Stomach (tissue), 9 donors: Measurements from ENCODE around the gene CD46. TPM values are rescaled to one million over a fixed set of nuclear protein-coding genes. Genes with fewer than 3 reads are reported as not detected.

Source experiments
- DNase-seq, 2 donors: peaks; one replicate each; pipeline versions ENCODE4 v3.0.0 to v3.0.0-alpha.2; 2013 to 2019
- H3K27ac ChIP-seq, 5 donors: fragments of 200-600 bp in 4 of 5; sonication (generic) in 4 of 5; one replicate each; pipeline ENCODE4 v1.5.1; 2013 to 2019; ENCODE audit warnings: mild to moderate bottlenecking in 1 of 5, moderate library complexity in 1 of 5
- H3K27me3 ChIP-seq, 3 donors: fragments of 200-600 bp; sonication (generic); one replicate each; pipeline ENCODE4 v1.5.1; 2017 to 2019; ENCODE audit warnings: mixed run types in 1 of 3
- H3K36me3 ChIP-seq, 4 donors: fragments of 200-600 bp; sonication (generic); 1 replicate in 3 of 4; 2 replicates in 1 of 4; pipeline ENCODE4 v1.5.1; 2016 to 2019
- H3K4me1 ChIP-seq, 4 donors: fragments of 200-600 bp; sonication (generic); one replicate each; pipeline ENCODE4 v1.5.1; 2016 to 2019
- H3K4me3 ChIP-seq, 4 donors: fragments of 200-600 bp; sonication (generic) in 3 of 4; one replicate each; pipeline ENCODE4 v1.5.1; 2016 to 2019; ENCODE audit warnings: mild to moderate bottlenecking in 1 of 4
- H3K9me3 ChIP-seq, 4 donors: fragments of 200-600 bp; sonication (generic); one replicate each; pipeline ENCODE4 v1.5.1; 2016 to 2019
- CTCF ChIP-seq, 7 experiments: fragments of 450-650 bp in 4 of 7; fragments of 200-600 bp in 3 of 7; sonication (generic) in 3 of 7; IDR thresholded peaks; one replicate each; pipeline ENCODE4 v1.5.1; 2016 to 2019; ENCODE audit warnings: antibody characterized with exemption in 7 of 7, control low read depth in 2 of 7, mild to moderate bottlenecking in 1 of 7
- EP300 ChIP-seq: sonication (generic); formaldehyde crosslinking; IDR thresholded peaks from one replicate; pipeline ENCODE4 v1.6.1; 2017; ENCODE audit warnings: antibody characterized with exemption
- POLR2A ChIP-seq, 4 donors: fragments of 450-650 bp; IDR thresholded peaks; one replicate each; pipeline ENCODE4 v1.6.1; 2016; ENCODE audit warnings: antibody characterized with exemption in 4 of 4, control low read depth in 2 of 4, mild to moderate bottlenecking in 1 of 4, moderate library complexity in 1 of 4
- POLR2AphosphoS5 ChIP-seq, 3 donors: sonication (generic); formaldehyde crosslinking; IDR thresholded peaks; one replicate each; pipeline ENCODE4 v1.6.1; 2016; ENCODE audit warnings: antibody characterized with exemption in 3 of 3
- WGBS, 5 donors: extraction: QIAGEN DNeasy Blood & Tissue Kit in 3 of 5; methylation state at CpG; one replicate each; pipeline versions ENCODE4 v1.1.5 to v1.1.7; 2013 to 2018; 5-methylcytosine and 5-hydroxymethylcytosine counted together
- intact Hi-C: fragments of 100-400 bp; cut with DNase I; formaldehyde crosslinking; loops from one replicate; pipeline ENCODE4 v1.15.1; 2023; ENCODE audit warnings: low total_unique reads
- polyA plus RNA-seq, 3 donors: library from polyadenylated mRNA; stranded (reverse); fragments of 200-250 nt; gene quantifications; one replicate each; pipeline ENCODE4 v1.2.3, GENCODE V29; 2013
- total RNA-seq, 5 donors: library from RNA; depleted of rRNA; stranded (reverse); fragments of >200 nt; gene quantifications; one replicate each; pipeline versions ENCODE4 v1.1.0 to v1.2.3, GENCODE V29; 2014 to 2016
- donor health status: healthy with polysubstance abuse.
- donor health status: Bipolar disorder and iron deficiency.
- donor health status: healthy.

Gene CD46
- total and polyA plus RNA-seq, 8 donors = 25.2 to 424 (median 96.5) TPM

GRCh38 chr1:207791290-207791689 lies 39.4 kb downstream of the CD46 start:
- Histone ChIP-seq H3K36me3 (peaks cover 0 to 75% (median 42%) of the 10 kb centered on the region in 4 donors), H3K4me1 (peaks cover 0 to 24% (median 14%) of the 10 kb centered on the region in 4 donors), H3K27me3 (no peaks in the 10 kb centered on the region), H3K27ac (no peak overlapping the region), H3K4me3 (no peak overlapping the region), H3K9me3 (no peaks in the 10 kb centered on the region)
- intact Hi-C loops = no loop called here
- no peak for DNase-seq
- 78 to 90% (median 84%) methylated on average over 7 of the region's 7 CpGs for WGBS, 5 donors
- TF ChIP-seq CTCF (IDR thresholded peaks at IDR 0.05) (no peak), POLR2AphosphoS5 (IDR thresholded peaks at IDR 0.05) (no peak), EP300 (no peak), POLR2A (IDR thresholded peaks at IDR 0.05) (no peak)

GRCh38 chr1:207793327-207793726 lies 41.5 kb downstream of the CD46 start:
- intact Hi-C loops = no loop called here

GRCh38 chr1:207794861-207795260 lies 43.0 kb downstream of the CD46 start:
- H3K9me3 ChIP-seq = no peaks in the 10 kb centered on the region
- peaks cover 14 to 42% (median 29%) of the 10 kb centered on the region in 4 donors for H3K4me1 ChIP-seq
- no peak overlapping the region for H3K27ac ChIP-seq
- H3K27me3 ChIP-seq = no peaks in the 10 kb centered on the region
- no peak overlapping the region for H3K4me3 ChIP-seq
- peaks cover 0 to 55% (median 29%) of the 10 kb centered on the region in 4 donors for H3K36me3 ChIP-seq
- 50 to 69% (median 59%) methylated on average over 2 of the region's 2 CpGs for WGBS, 5 donors
- no peak for DNase-seq
- intact Hi-C loops = no loop called here
- TF ChIP-seq CTCF (IDR thresholded peaks at IDR 0.05) (no peak), EP300 (no peak), POLR2AphosphoS5 (IDR thresholded peaks at IDR 0.05) (no peak), POLR2A (IDR thresholded peaks at IDR 0.05) (no peak)

More at GRCh38 chr1:207793327-207793726, 41.5 kb downstream of the CD46 start:
- Histone ChIP-seq H3K4me1 (peaks cover 6 to 40% (median 24%) of the 10 kb centered on the region in 4 donors), H3K9me3 (no peaks in the 10 kb centered on the region), H3K27me3 (no peaks in the 10 kb centered on the region), H3K36me3 (peaks cover 0 to 60% (median 30%) of the 10 kb centered on the region in 4 donors), H3K4me3 (no peak overlapping the region), H3K27ac (no peak overlapping the region)
- TF ChIP-seq POLR2AphosphoS5 (IDR thresholded peaks at IDR 0.05) (no peak), CTCF (IDR thresholded peaks at IDR 0.05) (no peak), EP300 (no peak)
- DNase-seq = no peak

- H3K4me1 ChIP-seq = peaks cover 9 to 53% (median 29%) of the 10 kb centered on the region in 4 donors
- peaks cover 11 to 61% (median 51%) of the 10 kb centered on the region in 4 donors for H3K36me3 ChIP-seq
- no peak overlapping the region for H3K4me3 ChIP-seq
- H3K27me3 ChIP-seq = no peaks in the 10 kb centered on the region
- H3K9me3 ChIP-seq = no peaks in the 10 kb centered on the region
- peak overlapping the region; percentile 28 to 79 (median 75) for H3K27ac ChIP-seq
- 24 to 42% (median 33%) methylated on average over 7 of the region's 7 CpGs for WGBS, 5 donors
- TF ChIP-seq CTCF (IDR thresholded peaks at IDR 0.05) (peak in 5 of 7 experiments; percentile 70 to 88 (median 73)), POLR2AphosphoS5 (IDR thresholded peaks at IDR 0.05) (peak in 1 of 3 donors; percentile 86), EP300 (no peak), POLR2A (IDR thresholded peaks at IDR 0.05) (no peak)
- intact Hi-C loops = no loop called here
- DNase-seq = peak; percentile 91 to 92
Observed at GRCh38 chr1:207797229-207797973, 45.5 kb downstream of the CD46 start.
